SW480 (cell line): ENCODE measurements around the gene HOOK2.

Experiments used
- DNase-seq: peaks from one replicate; pipeline ENCODE4 v3.0.0-alpha.2; 2016; ENCODE audit warnings: low spot score

The HOOK2 gene

DNA sequence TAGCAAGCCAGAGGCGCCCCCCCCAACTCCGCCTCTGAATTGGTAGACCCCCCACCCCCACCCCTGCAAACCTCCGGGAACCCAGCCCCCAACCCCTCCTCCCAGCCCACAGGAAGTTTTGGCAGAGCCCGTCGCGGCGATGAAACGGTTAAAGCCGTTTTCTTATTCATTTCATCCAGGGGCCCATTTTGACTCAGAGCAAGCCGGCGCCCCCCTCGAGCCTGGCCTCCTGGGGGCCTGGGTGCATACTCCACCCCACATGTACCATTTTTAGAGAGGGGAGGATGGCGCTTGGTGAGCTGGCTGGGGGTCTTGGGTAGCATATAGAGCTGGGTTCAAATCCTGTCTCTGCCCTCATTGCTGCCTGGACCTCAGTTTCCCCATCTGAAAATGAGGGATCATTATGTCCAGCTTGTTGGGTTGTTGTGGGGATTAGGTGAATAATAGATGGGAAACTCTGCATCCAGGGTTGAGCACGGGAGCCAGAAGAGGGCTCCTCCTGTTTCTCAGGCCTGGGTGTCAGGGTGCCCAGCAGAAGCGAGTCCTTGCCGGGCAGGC lies 8.0 kb upstream of the HOOK2 start:
- peak; percentile 32 for DNase-seq

DNA sequence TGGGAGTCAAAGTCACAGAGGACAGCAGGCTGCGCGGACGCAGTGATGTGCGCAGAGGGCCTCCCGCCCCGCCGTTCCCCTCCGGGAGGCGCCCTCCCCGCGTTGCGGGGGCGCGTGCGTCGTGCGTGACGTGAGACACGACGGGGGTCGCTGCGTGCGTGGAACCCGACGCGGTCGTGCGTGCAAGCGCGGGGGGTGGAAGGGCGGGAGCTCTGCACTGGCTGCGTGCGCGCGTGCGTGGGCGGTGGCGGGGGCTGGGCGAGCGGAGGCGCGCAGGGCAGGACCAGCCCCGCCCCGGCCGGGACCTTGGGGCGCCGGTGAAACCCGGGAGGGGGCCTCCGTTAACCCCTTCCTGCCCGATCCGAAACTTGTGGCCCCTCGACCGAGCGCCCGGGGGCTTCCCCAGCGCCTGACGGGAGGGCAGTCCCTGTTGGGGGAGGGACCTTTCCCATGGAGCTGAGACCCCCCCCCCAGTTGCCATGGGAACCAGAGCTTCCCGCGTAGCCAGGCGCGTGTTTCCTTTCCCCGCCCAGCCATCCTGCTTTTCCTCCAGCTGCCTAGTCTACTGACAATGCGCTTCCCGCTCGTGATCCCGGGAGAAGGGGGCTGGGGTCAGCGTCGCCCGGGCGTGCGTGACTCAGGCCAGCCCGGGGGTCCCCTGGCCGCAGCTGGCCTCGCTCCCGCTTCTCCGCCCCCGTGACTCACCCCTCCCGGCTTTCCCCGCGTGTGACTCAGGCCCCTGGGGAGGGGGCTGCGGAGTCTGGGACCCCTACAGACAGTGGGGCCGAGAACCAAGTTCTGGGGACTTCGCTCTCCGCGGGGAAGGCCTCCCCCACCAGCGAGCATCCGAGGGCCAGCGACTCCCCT lies 7.3 kb upstream of the HOOK2 start:
- DNase-seq: peak; percentile 55

DNA sequence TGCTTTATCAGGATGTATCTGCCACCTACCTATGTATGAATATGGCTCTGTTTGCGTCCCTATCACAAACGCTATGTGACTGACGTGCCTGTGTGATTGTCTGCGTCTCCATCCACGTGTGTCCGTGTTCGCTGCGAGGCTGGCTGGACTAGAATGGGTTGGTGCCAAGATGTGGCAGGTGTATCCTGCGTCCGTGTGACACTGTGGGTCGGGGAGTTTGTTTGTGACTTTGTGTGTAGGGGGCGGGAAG lies 6.7 kb upstream of the HOOK2 start:
- DNase-seq: no peak

DNA sequence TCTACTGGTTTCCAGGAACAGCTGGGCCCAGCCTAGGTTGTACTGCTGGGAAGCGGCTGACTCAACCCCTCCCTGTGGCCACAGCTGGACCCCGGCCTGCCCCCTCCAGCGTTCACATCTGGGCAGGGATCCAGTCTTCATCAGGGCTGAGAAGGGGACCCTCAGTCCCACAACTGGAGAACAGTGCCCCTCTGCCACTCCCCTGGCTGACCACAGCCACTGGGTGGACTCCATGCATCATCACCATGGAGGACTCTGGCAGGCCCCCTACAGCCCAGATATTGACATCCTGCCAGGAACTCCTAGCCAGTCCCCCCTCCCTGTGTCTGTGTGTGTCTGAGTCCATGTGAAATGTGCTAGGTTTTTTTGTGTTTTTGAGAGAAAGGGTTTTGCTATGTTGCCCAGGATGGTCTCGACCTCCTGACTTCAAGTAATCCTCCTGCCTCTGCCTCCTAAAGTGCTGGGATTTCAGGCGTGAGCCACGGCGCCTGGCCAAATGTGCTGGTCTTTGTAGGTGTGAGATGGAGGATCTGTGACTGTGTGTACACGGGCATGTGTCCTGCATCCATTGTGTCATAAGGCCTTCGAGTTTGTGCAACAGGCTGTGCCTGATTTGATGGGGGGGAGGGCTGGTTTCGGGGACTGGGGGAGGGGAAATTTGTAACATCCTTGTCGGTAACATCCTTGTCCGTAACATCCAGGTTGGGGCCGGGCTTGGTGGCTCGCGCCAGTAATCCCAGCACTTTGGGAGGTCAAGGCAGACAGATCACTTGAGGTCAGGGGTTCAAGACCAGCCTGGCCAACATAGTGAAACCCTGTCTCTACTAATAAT lies 4.0 kb upstream of the HOOK2 start:
- DNase-seq: peak; percentile 45

DNA sequence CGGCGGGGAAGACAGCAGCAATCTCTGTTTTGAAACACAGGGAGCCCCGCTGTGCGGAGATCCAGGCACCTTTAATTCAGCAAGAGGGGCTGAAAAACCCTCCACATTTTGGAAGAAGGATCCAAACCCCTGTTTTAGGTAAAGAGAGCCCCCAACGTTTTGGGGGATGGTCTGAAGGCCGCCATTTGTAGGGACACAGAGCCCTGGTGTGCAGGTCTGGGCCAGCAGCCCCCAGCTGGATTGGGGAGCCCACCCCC lies 3.5 kb upstream of the HOOK2 start:
- no peak for DNase-seq

DNA sequence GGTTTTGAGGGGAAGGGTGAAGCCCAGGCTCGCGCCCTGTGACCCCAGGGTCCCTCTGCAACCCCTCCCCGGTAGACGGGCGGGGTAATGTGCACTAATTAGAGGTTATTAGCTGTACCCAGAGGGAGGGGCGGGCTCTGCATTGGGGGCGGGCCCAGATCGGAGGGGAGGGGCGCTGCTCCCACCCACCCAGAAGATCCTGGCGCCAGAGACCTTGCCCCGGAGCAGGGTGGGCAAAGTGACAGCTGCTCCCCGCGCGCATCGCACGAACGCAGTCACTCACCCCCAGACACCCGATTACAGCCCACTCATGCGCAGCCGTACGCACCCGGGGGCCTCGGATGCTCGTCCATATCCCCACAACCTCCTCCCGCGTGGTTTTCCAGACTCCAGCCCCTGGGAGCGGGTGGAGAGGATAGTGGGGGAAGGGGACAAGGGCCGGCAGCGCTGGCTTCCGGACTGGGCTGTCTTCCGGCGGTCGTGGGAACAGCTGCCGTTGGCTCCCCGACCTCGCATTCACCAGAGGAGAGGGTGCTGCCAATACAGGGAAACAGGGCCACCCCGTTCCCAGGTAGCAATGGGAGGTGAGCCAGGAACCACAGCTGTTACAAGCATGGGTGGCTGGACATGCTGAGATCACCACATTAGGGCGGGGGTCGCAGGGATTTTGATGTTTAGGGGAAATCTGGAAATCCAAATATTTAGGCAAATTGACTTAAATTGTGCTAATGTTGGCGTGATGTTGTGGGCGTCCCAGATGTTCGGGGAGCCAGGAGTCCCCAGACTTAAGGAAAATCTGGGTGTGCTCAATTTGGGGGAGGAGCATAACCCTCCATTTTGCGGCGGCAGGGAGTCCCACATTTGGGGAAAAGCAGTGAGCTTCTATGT lies 2.9 kb upstream of the HOOK2 start:
- peak; percentile 90 for DNase-seq

DNA sequence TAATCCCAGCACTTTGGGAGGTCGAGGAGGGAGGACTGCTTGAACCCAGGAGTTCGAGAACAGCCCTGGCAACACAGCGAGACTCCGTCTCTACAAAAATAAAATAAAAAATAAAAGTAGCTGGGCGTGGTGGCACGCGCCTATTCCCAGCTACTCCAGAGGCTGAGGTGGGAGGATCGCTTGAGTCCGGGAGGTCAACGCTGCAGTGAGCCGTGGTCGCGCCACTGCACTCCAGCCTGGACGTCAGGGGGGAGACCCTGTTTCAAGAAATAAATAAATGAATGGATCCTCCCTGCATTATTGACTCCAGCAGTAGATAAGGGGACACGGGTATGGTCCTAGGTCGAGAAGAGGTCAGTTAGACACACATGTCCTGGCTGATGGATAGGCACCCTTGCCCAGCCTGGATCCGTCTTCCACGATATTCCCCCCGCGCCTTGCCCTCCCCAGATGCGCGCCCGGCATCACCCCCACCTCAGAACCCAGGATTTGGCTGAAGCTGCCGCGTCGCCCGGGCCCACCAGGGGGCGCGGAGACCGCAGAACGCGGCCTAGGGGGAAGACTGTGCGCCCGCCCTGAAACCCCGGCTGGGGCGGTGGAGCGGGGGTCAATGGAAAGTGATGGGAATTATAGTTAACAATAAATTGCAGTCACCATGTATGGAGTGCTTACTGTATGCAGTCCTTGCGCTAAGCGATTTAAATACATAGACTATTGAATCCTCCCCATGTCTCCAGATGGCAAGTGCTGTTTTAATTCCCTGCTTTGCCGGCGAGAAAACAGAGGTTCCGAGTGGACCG lies 2.1 kb upstream of the HOOK2 start:
- DNase-seq: peak; percentile 82

DNA sequence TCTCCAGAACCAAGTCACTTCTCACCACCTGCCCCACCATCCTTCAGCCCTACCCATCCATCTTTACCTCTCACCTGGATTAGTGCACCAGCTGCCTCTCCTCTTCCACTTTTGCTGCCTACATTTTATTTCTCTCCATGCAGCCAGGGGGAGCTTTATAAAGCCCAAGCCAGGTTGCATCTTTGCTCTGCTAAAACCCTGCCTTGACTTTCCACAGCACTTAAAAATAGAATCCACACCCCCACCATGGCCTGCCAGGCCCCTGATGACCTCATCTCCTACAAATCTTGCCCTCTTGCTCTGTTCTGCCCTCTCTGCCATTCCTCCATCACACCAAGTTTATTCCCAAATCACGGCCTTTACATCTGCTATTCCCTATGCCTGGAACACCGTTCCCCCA lies 1.8 kb downstream of the HOOK2 start:
- no peak for DNase-seq

DNA sequence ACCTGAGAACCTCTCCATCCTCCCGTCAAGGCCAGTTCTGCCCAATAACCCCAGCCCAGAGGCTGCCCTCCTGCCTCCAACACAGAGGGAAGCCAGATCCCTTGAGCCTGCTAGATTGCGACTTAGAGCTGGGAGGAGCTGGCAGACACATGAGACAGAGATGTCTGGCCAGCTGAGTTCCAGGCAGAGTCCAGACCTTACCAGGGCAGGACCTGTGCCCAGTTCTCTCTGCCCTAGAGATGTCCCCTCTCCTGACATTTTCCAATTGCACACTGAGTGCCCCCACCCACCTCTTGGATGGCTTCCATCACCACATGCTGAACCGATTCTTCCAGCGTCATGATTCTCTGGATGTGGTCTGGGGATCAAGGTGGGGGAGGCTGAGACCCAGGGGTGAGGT lies 3.0 kb downstream of the HOOK2 start:
- DNase-seq: no peak

DNA sequence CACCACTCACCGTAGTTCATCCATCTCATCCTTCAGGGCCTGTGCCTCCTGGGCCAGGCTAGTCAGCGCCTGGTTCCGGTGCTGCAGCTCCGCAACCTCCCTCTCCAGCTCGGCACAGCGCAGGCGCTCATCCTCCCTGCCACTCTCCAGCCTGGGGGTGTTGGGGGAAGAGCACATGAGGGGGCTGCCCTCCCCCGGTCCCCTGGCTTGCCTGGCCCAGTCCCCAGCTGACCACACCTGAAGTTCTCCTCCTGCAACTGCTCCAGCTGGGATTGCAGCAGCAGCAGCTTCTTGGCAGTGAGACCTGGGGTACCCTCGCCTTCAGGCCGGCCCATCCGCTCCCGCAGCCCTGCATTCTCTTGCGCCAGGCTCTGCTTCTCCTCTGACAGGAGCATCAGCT lies 4.4 kb downstream of the HOOK2 start:
- no peak for DNase-seq

DNA sequence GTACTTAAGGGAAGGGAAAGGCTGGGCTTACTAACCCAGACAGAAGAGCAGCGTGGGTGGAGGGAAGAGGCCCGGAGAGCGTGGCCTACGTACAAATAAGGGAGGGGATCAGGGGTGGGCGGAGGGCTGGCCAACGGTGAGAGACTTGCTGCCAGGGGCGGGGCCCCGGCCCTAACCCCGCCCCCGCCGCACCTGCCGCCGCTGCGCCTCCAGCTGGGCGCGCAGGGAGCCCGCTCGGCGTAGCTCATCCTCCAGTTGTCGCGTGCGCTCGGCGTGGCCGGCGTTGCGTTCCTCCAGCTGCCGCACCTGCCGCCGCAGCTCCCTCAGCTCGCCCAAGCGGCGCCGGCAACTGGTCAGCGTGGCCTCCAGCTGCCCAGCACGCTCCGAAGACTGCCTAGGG lies 5.7 kb downstream of the HOOK2 start:
- DNase-seq: no peak

DNA sequence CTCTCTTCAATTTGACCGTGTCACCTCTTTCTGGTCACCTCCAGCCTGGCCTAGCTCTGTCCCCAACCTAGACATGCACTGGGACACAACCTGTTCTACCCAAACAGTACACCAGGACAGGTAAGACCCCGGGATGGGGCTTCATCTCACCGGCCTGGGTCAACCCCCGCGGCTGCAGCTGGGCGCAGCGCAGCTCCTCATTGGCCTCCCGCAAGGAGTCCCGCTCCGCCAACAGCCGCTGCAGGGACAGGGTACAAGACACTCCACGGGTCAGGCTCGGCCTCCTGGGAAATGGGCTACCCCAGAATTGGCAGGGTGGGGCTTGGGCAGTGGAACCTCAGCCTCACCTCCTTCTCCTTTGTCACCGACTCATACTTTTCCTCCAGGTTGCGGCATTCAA lies 7.7 kb downstream of the HOOK2 start:
- DNase-seq: no peak

DNA sequence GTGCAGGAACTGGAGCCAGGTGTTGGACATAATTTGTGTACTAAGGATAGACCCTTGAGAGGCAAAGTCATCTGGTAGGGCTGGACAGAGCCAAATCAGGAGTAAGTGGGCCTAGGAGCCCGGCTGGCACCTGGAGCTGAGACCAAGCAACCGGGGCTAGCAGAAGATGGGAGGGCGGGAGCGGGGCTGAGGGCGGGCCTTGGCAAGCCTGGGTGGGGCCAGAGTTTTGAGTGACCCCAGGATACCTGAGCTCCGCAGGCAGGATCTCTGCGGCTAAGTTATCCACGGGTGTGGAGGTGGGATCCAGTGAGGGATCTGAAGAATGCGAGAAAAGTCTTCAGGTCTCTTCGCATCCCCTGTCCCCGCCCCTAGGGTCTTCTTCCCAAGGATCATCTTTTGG lies 8.2 kb downstream of the HOOK2 start:
- DNase-seq: no peak

DNA sequence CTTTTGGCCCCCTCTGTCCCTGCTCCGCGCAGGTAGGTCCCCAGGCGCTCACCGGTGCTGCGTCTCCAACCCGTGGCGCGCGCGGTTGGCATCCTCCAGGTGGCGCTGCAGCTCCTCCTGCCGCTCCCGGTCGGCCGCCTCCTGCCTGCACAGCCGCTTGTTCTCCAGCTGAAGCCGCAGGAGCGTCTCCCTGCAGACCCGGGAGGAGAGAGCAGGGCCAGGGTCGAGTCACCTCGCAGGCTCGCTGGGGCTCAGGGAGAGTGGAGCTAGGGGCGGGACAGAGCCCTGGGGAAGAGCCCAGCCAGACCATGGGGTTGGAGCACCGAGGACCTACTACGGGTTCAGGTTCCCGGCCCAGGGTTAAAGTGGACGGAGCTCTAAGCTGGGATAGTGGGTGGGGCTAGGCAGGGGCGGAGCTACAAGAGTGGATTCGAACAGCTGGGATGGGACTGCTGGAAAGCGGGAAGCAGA lies 9.3 kb downstream of the HOOK2 start:
- DNase-seq: peak; percentile 90

DNA sequence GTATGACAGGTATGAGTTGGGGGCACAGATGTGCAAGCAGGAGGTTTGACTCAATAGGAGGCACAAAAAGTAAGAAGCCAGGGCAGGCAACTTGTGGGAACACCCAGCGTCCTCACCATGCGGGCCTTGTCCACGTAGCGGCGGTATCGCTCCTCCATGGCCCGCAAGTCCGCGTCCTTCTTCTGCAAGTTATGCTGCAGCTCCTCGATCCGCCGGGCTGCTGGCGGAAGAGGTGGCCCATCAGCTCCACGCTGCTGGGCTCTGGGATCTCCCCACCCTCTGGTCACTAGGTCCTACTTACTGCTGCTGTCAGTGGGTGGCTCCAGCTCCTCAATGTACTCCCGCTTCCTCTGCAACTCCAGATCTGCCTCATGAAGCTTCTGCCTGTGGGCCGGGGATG lies 10.7 kb downstream of the HOOK2 start:
- DNase-seq: no peak

DNA sequence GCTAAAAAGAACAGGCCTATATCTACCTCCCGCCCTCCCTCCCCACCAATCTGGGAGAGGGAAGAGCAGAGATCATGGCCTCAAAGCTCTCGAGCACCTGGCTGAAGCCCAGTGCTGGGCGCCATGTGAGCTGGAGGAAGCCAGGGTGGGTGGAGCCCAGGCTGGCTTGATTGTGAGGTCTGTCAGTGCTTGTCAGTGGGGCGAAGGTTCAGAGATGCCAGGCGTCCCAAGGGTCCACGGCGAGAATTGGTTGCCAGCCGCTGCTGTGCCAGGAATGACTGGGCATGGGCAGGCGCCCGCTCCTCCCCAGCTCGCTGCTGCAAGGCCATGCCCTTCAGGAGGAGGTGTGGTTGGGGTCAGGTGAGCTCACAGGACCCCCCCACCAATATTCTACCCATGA lies 12.3 kb downstream of the HOOK2 start:
- DNase-seq: no peak

DNA sequence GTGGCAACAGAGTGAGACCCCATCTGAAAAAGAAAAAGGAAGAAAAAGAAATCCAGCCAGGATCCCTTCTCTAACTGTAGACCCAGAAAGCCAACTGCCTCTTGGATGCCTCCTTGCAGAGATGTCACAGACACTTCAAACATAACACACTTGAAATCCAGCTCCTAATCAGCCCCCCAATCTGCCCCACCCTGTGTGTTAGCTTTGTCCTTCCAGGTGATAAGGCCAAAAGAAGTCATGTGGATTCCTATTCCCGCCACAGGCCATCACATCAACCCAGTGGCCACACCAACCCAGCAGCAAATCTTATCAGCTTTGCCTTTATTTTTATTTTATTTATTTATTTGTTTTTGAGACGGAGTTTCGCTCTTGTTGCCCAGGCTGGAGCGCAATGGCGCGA lies 15.7 kb downstream of the HOOK2 start:
- DNase-seq: no peak

DNA sequence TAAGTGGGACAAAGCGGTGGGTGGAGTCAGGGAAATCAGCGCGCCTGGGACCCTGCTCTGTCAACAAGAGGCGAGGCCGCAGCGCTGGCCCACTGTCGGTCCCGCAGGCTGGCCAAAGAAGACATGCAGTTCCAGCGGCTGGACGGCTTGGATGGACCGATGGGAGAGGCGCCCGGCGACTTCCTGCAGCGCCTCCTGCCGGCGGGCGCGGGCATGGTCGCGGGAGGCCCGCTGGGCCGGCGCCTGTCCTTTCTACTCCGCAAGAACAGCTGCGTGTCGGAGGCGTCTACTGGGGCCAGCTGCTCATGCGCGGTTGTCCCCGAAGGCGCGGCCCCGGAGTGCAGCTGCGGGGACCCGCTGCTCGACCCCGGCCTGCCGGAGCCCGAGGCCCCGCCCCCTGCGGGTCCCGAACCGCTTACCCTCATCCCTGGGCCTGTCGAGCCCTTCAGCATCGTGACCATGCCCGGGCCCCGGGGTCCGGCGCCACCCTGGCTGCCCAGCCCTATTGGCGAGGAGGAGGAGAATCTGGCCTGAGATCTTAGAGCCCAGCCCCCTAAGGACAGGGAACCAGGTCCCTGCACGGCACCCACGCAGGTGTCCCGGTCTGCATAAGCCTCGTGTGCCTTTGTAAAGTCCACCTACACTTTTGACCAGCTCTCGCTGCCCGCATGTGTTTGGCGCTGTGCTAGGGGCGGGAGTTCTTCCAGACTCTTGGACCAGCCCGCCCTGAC lies 17.6 kb downstream of the HOOK2 start:
- DNase-seq: peak; percentile 77

DNA sequence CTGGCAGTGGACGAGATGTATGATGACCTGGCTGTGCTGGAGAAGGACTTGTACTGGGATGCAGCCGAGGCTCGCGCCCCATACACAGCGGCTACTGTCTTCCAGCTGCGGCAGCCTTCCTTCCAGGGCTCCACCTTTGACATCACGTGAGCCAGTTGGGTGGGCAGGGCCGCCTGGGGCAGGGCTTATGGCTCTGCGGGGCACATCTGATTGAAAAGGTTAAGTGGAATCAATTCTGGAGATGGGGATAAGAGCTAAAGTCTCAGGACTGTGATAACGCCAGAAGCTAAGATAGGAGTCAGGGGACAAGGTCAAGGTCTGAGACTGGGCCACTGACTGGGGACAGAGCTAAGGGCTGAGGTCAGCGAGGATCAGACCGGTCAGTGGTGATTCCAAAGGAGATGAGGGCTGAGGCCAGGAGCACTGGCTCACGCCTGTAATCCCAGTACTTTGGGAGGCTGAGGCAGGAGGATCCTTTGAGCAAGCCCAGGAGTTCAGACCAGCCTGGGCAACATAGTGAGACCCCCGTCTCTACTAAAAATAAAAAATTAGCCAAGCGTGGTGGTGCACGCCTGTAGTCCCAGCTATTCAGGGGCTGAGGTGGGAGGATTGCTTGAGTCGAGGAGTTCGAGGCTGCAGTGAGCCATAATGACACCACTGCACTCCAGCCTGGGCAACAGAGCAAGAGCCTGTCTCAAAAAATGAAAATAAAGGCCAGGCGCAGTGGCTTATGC lies 19.0 kb downstream of the HOOK2 start:
- DNase-seq: no peak

DNA sequence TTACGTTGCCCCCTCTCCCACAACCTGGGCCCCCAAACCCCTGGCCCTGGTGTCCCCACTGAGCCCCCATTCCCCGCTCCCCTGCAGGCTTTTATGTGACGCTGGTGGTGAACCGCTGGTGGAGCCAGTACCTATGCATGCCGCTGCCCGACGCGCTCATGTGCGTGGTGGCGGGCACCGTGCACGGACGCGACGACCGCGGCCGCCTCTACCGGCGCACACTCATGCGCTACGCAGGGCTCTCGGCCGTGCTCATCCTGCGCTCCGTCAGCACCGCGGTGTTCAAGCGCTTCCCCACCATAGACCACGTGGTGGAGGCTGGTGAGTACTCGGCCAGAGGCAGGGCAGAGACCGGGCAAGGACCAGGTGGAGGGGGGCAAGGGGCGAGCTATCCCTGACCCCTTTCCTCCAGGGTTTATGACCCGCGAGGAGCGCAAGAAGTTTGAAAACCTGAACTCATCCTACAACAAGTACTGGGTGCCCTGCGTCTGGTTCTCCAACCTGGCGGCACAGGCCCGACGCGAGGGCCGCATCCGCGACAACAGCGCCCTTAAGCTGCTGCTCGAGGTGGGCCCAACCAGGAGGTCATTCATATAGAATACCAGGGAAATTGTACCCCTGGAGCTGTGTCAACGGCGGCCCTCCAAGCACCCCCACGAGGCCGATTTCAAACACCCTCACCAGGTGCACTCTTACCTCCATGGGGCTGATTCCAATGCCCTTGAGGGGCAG lies 20.7 kb downstream of the HOOK2 start:
- DNase-seq: no peak
